Pancreas (tissue), 10 donors: ENCODE measurements around the gene NECTIN4. TPM values are rescaled to one million over a fixed set of nuclear protein-coding genes. Genes with fewer than 3 reads are reported as not detected.

Source experiments
- ATAC-seq, 4 donors: fragments of 200-7000 bp; cut with Tn5 transposase; one replicate each; pipeline versions ENCODE4 v1.8.0 to v1.9.1; 2020; ENCODE audit warnings: mild to moderate bottlenecking in 4 of 4, moderate library complexity in 4 of 4
- DNase-seq, 6 donors: peaks; one replicate each; pipeline ENCODE4 v3.0.0-alpha.2; 2020
- FAIRE-seq: peaks from 2 replicates; lab custom pipeline; 2012; peaks lifted over from hg19 to GRCh38; lab: Jason Lieb, UNC
- H3K27ac ChIP-seq, 4 donors: fragments of 200-600 bp; sonication (generic); 1 replicate in 3 of 4; 2 replicates in 1 of 4; pipeline versions ENCODE4 v1.5.0 to v1.8.0; 2020
- H3K27me3 ChIP-seq, 4 donors: fragments of 200-600 bp; one replicate each; pipeline ENCODE4 v1.8.0; 2021
- H3K36me3 ChIP-seq, 3 donors: fragments of 200-600 bp; sonication (generic) in 1 of 3; one replicate each; pipeline versions ENCODE4 v1.5.0 to v1.8.0; 2020 to 2021
- H3K4me1 ChIP-seq, 3 donors: fragments of 200-600 bp; one replicate each; pipeline ENCODE4 v1.8.0; 2021
- H3K4me3 ChIP-seq, 4 donors: fragments of 200-600 bp; sonication (generic) in 2 of 4; one replicate each; pipeline versions ENCODE4 v1.5.0 to v1.8.0; 2020 to 2021
- H3K9me3 ChIP-seq, 4 donors: fragments of 200-600 bp; one replicate each; pipeline ENCODE4 v1.8.0; 2021
- CTCF ChIP-seq, 4 donors: fragments of 200-600 bp; sonication (generic) in 3 of 4; IDR thresholded peaks; one replicate each; pipeline versions ENCODE4 v1.5.0 to v1.8.0; 2021; ENCODE audit warnings: antibody characterized with exemption in 4 of 4
- WGBS, 2 donors: extraction: QIAGEN DNeasy Blood & Tissue Kit; methylation state at CpG; one replicate each; pipeline ENCODE4 v1.1.7; 2013; 5-methylcytosine and 5-hydroxymethylcytosine counted together
- intact Hi-C, 3 donors: fragments of 100-400 bp; cut with DNase I; formaldehyde crosslinking; loops; one replicate each; pipeline versions ENCODE4 v1.11.1 to v1.14.2; 2022
- polyA plus RNA-seq, 2 donors: library from polyadenylated mRNA; stranded (reverse); fragments of 200-250 nt; gene quantifications; one replicate each; pipeline ENCODE4 v1.2.3, GENCODE V29; 2013
- total RNA-seq, 6 donors: library from RNA; stranded (reverse); fragmentation: NEBNext Ultra II Directional in 4 of 6; extraction: Animal tissue kit (Norgen Biotek cat#: 25700) in 4 of 6; gene quantifications; one replicate each; pipeline versions ENCODE4 v1.2.1 to v1.2.4, GENCODE V29; 2021 to 2023
- donor health status: healthy with polysubstance abuse.
- donor health status: DM: no; HTN: no; CAD: no; lungs with moderate emphysema.
- donor health status: DM: no; HTN: no; CAD: no.
- donor health status: control.
- donor health status: control.
- donor health status: Bipolar disorder and iron deficiency.
- donor health status: DM: yes; HTN: yes; CAD: no.
- donor health status: DM: no; HTN: no; CAD: no.
- donor health status: DM: no; HTN: no; CAD: no.
- donor health status: DM: yes; HTN: yes; CAD: no.

The NECTIN4 gene
- total and polyA plus RNA-seq, 8 donors: 1.7 to 9.3 (median 3.1) TPM

GRCh38 chr1:161083748-161084596 lies 5.4 kb downstream of the NECTIN4 start:
- WGBS, 2 donors: 42 to 46% methylated on average over 10 of the region's 10 CpGs
- intact Hi-C loops: no loop called here
- Histone ChIP-seq H3K4me3 (no peak overlapping the region), H3K9me3 (no peaks in the 10 kb centered on the region), H3K4me1 (peaks cover 0 to 24% (median 23%) of the 10 kb centered on the region in 3 donors), H3K36me3 (no peaks in the 10 kb centered on the region), H3K27ac (peak overlapping the region; percentile 20 to 81 (median 62)), H3K27me3 (no peaks in the 10 kb centered on the region)
- DNase-seq (peak in 1 of 6 donors; percentile 23), FAIRE-seq (no peak), ATAC-seq (no peak)
- no peak for TF ChIP-seq CTCF (IDR thresholded peaks at IDR 0.05)

- WGBS, 2 donors: 40 to 41% methylated on average over 8 of the region's 8 CpGs
- H3K4me3 ChIP-seq: no peak overlapping the region
- TF ChIP-seq CTCF (IDR thresholded peaks at IDR 0.05): no peak
- peak overlapping the region; percentile 20 to 81 (median 62) for H3K27ac ChIP-seq
- H3K4me1 ChIP-seq: peaks cover 0 to 20% (median 20%) of the 10 kb centered on the region in 3 donors
- no peaks in the 10 kb centered on the region for H3K9me3 ChIP-seq
- intact Hi-C loops: no loop called here
- no peaks in the 10 kb centered on the region for H3K27me3 ChIP-seq
- no peak for FAIRE-seq
- peak; percentile 91 to 94 (median 92) for ATAC-seq
- H3K36me3 ChIP-seq: no peaks in the 10 kb centered on the region
- DNase-seq: peak; percentile 80 to 93 (median 88)
Observed at GRCh38 chr1:161082996-161083747, 6.2 kb downstream of the NECTIN4 start.

GRCh38 chr1:161082483-161082882 lies 6.9 kb downstream of the NECTIN4 start:
- peak overlapping the region in 2 of 4 donors; percentile 79 to 81 for H3K27ac ChIP-seq
- DNase-seq (no peak), FAIRE-seq (no peak), ATAC-seq (no peak)
- no peak for TF ChIP-seq CTCF (IDR thresholded peaks at IDR 0.05)
- no peaks in the 10 kb centered on the region for H3K27me3 ChIP-seq
- H3K9me3 ChIP-seq: no peaks in the 10 kb centered on the region
- H3K4me3 ChIP-seq: no peak overlapping the region
- H3K36me3 ChIP-seq: no peaks in the 10 kb centered on the region
- peaks cover 0 to 17% (median 17%) of the 10 kb centered on the region in 3 donors for H3K4me1 ChIP-seq
- intact Hi-C loops: no loop called here
- WGBS, 2 donors: 68 to 72% methylated on average over 2 of the region's 2 CpGs

- TF ChIP-seq CTCF (IDR thresholded peaks at IDR 0.05): no peak
- Histone ChIP-seq H3K36me3 (no peaks in the 10 kb centered on the region), H3K9me3 (no peaks in the 10 kb centered on the region), H3K4me1 (peaks cover 0 to 17% (median 17%) of the 10 kb centered on the region in 3 donors), H3K27ac (no peak overlapping the region), H3K27me3 (no peaks in the 10 kb centered on the region), H3K4me3 (no peak overlapping the region)
- DNase-seq (no peak), ATAC-seq (no peak), FAIRE-seq (no peak)
- WGBS, 2 donors: 74 to 77% methylated on average over 5 of the region's 5 CpGs
- intact Hi-C loops: no loop called here
Observed at GRCh38 chr1:161081519-161081918, 7.8 kb downstream of the NECTIN4 start.
